ENCODE results near the gene DRG2. TPM values are rescaled to one million over a fixed set of nuclear protein-coding genes. Genes with fewer than 3 reads are reported as not detected.

DRG2 gene
- total and polyA plus RNA-seq, 9 of the 15 experiments (the other 6 are each of a cell fraction or from before 2014, with no cell fraction given), result 6.6 to 36.7 (median 26.1) TPM

DNA sequence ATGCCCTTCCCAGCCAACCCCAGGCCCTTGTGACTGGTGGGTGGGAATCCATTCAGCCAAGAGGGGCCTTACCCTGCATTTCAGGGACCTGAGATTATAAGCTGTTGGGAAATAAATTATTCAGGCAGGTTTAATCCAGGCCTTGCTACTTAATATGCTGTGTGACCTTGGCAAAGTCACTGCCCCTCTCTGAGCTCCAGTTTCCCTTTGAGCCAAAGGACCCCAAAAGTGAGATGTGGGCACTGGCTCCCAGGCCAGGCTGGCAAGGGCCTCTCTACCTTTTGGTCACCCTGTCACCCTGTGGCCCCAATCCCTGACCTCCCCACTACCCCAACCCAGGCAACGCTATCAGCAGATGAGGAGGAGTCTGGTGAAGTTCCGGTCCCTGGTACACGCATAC, 54.7 kb downstream of the DRG2 start:
- ATAC-seq (no peak), FAIRE-seq (no peak), DNase-seq (ENCODE audit: extremely low read depth in 1 of 4, low spot score in 3 of 4) (no peak)
- H3K9me1 ChIP-seq (ENCODE audit: control insufficient read depth, insufficient read depth, low read length), result no peaks in the 10 kb centered on the region
- peaks cover 4% of the 10 kb centered on the region; the same call in 1 of the 2 replicates for H4K20me1 ChIP-seq (replicated peaks; ENCODE audit: control insufficient read depth, insufficient read depth, low read length)
- H3K4me1 ChIP-seq (replicated peaks in 1 of 2; ENCODE audit: control insufficient read depth in 2 of 2, insufficient read depth in 2 of 2, low read length in 2 of 2), result peaks cover 0 to 16% of the 10 kb centered on the region in 2 experiments; a peak in 3 of 5 replicates
- in situ Hi-C loops (cut with MboI), result no loop called here
- 0% methylated on average over 1 of the region's 3 CpGs for WGBS (ENCODE audit: insufficient coverage, low coverage, missing lambda C conversion rate)
- POLR2A ChIA-PET, result interaction anchor here (0.6 kb wide), 2 partner anchors 10 to 14 kb away, joined by 3 read pairs; no protein-coding TSS in a partner anchor
- intact Hi-C loops (cut with micrococcal nuclease), result loop anchor here (10.0 kb wide), 1 partner anchor 182 kb away; no protein-coding TSS in a partner anchor
- no peaks in the 10 kb centered on the region for H3K27me3 ChIP-seq (ENCODE audit: control insufficient read depth in 2 of 2, insufficient read depth in 2 of 2, low read length in 2 of 2)
- H3K79me2 ChIP-seq (ENCODE audit: control insufficient read depth, insufficient read depth, low read length), result no peaks in the 10 kb centered on the region
- no peak overlapping the region for H3K4me2 ChIP-seq (ENCODE audit: insufficient read depth, low read length)
- no TSS peak for BruUV-seq (replicated peaks)
- no peak overlapping the region for H3K4me3 ChIP-seq
- no peak overlapping the region for H2AFZ ChIP-seq (ENCODE audit: low read depth, low read length)
- H3K9me3 ChIP-seq (replicated peaks; ENCODE audit: control insufficient read depth, insufficient read depth, low read depth, low read length), result no peaks in the 10 kb centered on the region
- H3K27ac ChIP-seq (ENCODE audit: extremely low read depth, low read depth, low read length), result no peak overlapping the region
- no peak overlapping the region for H3K9ac ChIP-seq (ENCODE audit: insufficient read depth in 1 of 2, low read depth in 2 of 2, low read length in 2 of 2)
- no peaks in the 10 kb centered on the region for H3K36me3 ChIP-seq (ENCODE audit: control insufficient read depth, insufficient read depth, low read length)
- CTCF ChIA-PET (ENCODE audit: low intra/inter-chr PET ratio), result no interaction called here
- TF ChIP-seq, protein P1, sequence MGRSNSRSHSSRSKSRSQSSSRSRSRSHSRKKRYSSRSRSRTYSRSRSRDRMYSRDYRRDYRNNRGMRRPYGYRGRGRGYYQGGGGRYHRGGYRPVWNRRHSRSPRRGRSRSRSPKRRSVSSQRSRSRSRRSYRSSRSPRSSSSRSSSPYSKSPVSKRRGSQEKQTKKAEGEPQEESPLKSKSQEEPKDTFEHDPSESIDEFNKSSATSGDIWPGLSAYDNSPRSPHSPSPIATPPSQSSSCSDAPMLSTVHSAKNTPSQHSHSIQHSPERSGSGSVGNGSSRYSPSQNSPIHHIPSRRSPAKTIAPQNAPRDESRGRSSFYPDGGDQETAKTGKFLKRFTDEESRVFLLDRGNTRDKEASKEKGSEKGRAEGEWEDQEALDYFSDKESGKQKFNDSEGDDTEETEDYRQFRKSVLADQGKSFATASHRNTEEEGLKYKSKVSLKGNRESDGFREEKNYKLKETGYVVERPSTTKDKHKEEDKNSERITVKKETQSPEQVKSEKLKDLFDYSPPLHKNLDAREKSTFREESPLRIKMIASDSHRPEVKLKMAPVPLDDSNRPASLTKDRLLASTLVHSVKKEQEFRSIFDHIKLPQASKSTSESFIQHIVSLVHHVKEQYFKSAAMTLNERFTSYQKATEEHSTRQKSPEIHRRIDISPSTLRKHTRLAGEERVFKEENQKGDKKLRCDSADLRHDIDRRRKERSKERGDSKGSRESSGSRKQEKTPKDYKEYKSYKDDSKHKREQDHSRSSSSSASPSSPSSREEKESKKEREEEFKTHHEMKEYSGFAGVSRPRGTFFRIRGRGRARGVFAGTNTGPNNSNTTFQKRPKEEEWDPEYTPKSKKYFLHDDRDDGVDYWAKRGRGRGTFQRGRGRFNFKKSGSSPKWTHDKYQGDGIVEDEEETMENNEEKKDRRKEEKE (IDR thresholded peaks at IDR 0.05; ENCODE audit: borderline replicate concordance in 1 of 2, control insufficient read depth in 1 of 2, low read depth in 2 of 2, low read length in 1 of 2), result no peak
- TF ChIP-seq U2AF1 (optimal IDR thresholded peaks at IDR 0.05; ENCODE audit: low read depth, low read length), result no peak
- TF ChIP-seq PURB (CRISPR knock-in tag; IDR thresholded peaks at IDR 0.05; ENCODE audit: low read depth), result no peak
- no peak for TF ChIP-seq RUNX1 (IDR thresholded peaks at IDR 0.05; ENCODE audit: low read depth)
- no peak for TF ChIP-seq KLF10 (CRISPR knock-in tag; IDR thresholded peaks at IDR 0.05)
- TF ChIP-seq ZNF589 (CRISPR knock-in tag; IDR thresholded peaks at IDR 0.05; ENCODE audit: low read depth), result no peak
- TF ChIP-seq IFI16 (CRISPR knock-in tag; IDR thresholded peaks at IDR 0.05), result no peak
- no peak for TF ChIP-seq SMAD3 (CRISPR knock-in tag; conservative IDR thresholded peaks at IDR 0.05)
- no peak for TF ChIP-seq SRSF9 (IDR thresholded peaks at IDR 0.05; ENCODE audit: borderline replicate concordance, low read depth, low read length)
- TF ChIP-seq THRAP3 (IDR thresholded peaks at IDR 0.05; ENCODE audit: borderline replicate concordance), result no peak
- no peak for TF ChIP-seq ZNF57 (CRISPR knock-in tag; IDR thresholded peaks at IDR 0.05)
- TF ChIP-seq CREBBP (IDR thresholded peaks at IDR 0.05; ENCODE audit: low read depth, low read length), result no peak
- no peak for TF ChIP-seq PHB (CRISPR knock-in tag; IDR thresholded peaks at IDR 0.05)
- TF ChIP-seq MBD2 (IDR thresholded peaks at IDR 0.05; ENCODE audit: borderline replicate concordance, low read depth), result no peak
- peak in 1 of 2 experiments; percentile 50; a peak in 2 of 4 replicates for TF ChIP-seq KDM1A (IDR thresholded peaks at IDR 0.05)
- no peak for TF ChIP-seq TRIM24 (IDR thresholded peaks at IDR 0.05)
- no peak for TF ChIP-seq FOXA3 (CRISPR knock-in tag; conservative IDR thresholded peaks at IDR 0.05 in 1 of 2, IDR thresholded peaks at IDR 0.05 in 1 of 2)
- no peak for TF ChIP-seq ZNF217 (CRISPR knock-in tag; IDR thresholded peaks at IDR 0.05)
- TF ChIP-seq, protein P2, sequence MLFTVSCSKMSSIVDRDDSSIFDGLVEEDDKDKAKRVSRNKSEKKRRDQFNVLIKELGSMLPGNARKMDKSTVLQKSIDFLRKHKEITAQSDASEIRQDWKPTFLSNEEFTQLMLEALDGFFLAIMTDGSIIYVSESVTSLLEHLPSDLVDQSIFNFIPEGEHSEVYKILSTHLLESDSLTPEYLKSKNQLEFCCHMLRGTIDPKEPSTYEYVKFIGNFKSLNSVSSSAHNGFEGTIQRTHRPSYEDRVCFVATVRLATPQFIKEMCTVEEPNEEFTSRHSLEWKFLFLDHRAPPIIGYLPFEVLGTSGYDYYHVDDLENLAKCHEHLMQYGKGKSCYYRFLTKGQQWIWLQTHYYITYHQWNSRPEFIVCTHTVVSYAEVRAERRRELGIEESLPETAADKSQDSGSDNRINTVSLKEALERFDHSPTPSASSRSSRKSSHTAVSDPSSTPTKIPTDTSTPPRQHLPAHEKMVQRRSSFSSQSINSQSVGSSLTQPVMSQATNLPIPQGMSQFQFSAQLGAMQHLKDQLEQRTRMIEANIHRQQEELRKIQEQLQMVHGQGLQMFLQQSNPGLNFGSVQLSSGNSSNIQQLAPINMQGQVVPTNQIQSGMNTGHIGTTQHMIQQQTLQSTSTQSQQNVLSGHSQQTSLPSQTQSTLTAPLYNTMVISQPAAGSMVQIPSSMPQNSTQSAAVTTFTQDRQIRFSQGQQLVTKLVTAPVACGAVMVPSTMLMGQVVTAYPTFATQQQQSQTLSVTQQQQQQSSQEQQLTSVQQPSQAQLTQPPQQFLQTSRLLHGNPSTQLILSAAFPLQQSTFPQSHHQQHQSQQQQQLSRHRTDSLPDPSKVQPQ (CRISPR knock-in tag; IDR thresholded peaks at IDR 0.05; ENCODE audit: borderline replicate concordance), result no peak
- no peak for TF ChIP-seq ZNF561 (CRISPR knock-in tag; conservative IDR thresholded peaks at IDR 0.05)
